ENCODE data around the gene ADRA2C.

The ADRA2C gene

DNA sequence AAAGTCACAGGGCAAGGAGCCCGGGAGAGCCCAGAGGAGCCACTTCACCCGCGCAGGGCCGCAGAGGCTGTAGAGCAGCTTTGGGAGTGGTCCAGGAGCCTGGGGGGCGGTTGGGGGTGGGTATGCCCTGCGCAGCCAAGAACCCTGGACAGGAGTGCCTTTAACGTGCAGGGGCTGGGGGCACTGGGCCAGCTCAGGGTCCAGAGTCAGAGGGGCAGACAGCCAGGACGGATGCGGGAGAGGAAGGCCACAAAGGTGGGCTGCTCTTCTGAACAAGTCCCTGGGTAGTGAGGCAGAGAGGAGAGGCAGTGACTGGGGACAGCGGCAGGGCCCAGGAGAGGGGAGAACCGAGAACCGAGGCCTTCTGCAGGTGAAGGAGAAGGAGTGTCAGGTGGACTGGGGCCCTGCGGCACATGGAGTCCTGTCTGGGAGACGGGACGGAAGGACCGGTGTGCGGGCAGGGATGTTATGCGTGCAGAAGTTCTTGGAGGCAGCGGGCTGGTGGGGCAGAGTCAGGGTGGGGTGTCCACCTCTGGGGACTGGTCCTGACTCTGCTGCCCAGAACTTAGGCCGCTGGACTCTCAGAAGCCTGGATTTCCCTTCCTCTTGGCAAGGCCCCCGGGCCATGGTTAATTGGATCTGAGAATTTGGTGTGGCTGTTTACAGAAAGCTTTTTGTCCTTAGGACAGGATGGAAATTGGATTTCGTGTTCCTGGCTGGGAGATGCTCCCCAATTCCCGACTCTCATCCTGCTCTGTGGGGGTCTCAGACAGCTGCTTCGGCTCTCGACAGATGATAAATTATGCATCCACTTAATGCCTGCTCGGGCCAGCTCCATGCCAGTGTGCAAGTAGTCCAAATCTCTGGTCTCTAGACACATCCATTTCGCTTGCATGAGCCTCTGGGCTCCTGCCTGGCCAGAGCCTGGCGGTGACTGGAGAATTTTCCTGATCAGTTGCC lies 31.9 kb downstream of the ADRA2C start:
- TF ChIP-seq, protein P1, sequence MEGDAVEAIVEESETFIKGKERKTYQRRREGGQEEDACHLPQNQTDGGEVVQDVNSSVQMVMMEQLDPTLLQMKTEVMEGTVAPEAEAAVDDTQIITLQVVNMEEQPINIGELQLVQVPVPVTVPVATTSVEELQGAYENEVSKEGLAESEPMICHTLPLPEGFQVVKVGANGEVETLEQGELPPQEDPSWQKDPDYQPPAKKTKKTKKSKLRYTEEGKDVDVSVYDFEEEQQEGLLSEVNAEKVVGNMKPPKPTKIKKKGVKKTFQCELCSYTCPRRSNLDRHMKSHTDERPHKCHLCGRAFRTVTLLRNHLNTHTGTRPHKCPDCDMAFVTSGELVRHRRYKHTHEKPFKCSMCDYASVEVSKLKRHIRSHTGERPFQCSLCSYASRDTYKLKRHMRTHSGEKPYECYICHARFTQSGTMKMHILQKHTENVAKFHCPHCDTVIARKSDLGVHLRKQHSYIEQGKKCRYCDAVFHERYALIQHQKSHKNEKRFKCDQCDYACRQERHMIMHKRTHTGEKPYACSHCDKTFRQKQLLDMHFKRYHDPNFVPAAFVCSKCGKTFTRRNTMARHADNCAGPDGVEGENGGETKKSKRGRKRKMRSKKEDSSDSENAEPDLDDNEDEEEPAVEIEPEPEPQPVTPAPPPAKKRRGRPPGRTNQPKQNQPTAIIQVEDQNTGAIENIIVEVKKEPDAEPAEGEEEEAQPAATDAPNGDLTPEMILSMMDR (IDR thresholded peaks at IDR 0.05) = no peak
- no peaks in the 10 kb centered on the region for H3K27me3 ChIP-seq
- no peaks in the 10 kb centered on the region for H3K9me3 ChIP-seq
- H3K36me3 ChIP-seq = no peaks in the 10 kb centered on the region
- no peaks in the 10 kb centered on the region for H3K4me1 ChIP-seq (ENCODE audit: control insufficient read depth in 1 of 2, insufficient read depth in 1 of 2, low read depth in 1 of 2, low read length in 1 of 2)
- H3K27ac ChIP-seq = no peak overlapping the region
- H3K4me3 ChIP-seq (ENCODE audit: low read depth in 1 of 2, low read length in 1 of 2) = no peak overlapping the region

DNA sequence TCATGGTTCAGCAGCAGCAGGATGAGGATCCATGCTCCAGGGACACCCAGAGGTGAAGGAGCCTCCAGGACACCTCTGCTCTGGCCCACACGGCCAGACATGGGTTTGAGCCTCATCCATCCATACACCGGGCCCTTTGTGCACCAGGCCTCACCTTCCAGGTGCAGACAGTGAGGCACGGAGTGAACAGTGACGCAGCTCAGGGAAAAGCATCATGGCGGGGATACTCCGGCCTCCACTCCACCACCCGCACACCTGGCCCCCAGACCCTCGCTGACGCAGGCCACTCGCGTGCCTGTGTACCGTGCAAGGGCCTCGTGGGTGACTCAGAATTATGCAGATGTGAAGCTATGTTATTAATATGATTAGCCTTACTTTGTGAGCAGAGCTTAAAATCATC lies 33.3 kb downstream of the ADRA2C start:
- H3K4me3 ChIP-seq (ENCODE audit: low read depth in 1 of 2, low read length in 1 of 2) = no peak overlapping the region
- no peaks in the 10 kb centered on the region for H3K27me3 ChIP-seq
- H3K36me3 ChIP-seq = no peaks in the 10 kb centered on the region
- H3K27ac ChIP-seq = no peak overlapping the region
- TF ChIP-seq, protein P1 (IDR thresholded peaks at IDR 0.05) = no peak
- H3K9me3 ChIP-seq = no peaks in the 10 kb centered on the region
- H3K4me1 ChIP-seq (ENCODE audit: control insufficient read depth in 1 of 2, insufficient read depth in 1 of 2, low read depth in 1 of 2, low read length in 1 of 2) = no peaks in the 10 kb centered on the region

DNA sequence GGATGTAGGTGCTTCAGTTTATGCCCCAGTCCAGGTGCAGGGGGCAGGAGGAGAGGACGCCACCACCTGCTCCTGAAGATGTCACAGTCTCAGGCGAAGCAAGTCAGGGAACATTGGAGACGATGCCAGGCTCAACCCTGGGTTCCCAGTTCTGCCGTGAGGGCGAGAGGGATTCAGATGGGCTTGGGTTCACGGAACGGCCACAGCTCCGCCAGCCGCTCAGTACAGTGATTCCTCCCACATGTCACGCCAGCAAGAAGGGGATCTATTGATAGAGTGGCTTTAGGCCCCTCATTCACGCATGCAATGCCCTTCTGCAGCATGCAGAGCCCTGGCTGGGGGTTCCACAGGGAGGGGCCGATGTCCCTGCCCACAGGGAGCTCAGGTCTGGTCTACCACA lies 34.2 kb downstream of the ADRA2C start:
- H3K27me3 ChIP-seq = no peaks in the 10 kb centered on the region
- H3K4me1 ChIP-seq (ENCODE audit: control insufficient read depth in 1 of 2, insufficient read depth in 1 of 2, low read depth in 1 of 2, low read length in 1 of 2) = no peaks in the 10 kb centered on the region
- TF ChIP-seq, protein P1 (IDR thresholded peaks at IDR 0.05) = no peak
- H3K36me3 ChIP-seq = no peaks in the 10 kb centered on the region
- H3K9me3 ChIP-seq = no peaks in the 10 kb centered on the region
- no peak overlapping the region for H3K27ac ChIP-seq
- no peak overlapping the region for H3K4me3 ChIP-seq (ENCODE audit: low read depth in 1 of 2, low read length in 1 of 2)

DNA sequence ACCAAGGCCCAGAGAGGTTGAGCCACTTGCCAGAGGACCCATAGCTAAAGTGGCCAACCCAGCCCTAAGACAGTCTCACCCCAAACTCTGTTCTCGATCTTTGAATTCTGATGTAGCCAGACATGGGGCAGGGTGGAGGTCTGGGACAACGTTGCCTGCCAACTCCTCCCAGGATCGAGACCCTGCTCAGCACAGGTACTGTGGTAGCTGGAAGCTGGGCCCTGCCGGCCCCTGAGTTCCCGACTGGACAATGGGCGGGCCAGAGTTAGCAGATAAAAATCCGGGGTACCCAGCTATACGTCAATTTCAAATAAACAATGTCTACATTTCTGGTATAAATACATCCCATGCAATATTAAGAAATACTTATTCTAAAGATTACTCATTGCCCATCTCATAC lies 35.3 kb downstream of the ADRA2C start:
- Histone ChIP-seq H3K4me1 (ENCODE audit: control insufficient read depth in 1 of 2, insufficient read depth in 1 of 2, low read depth in 1 of 2, low read length in 1 of 2) (no peaks in the 10 kb centered on the region), H3K36me3 (no peaks in the 10 kb centered on the region), H3K27me3 (peaks cover 2% of the 10 kb centered on the region), H3K4me3 (ENCODE audit: low read depth in 1 of 2, low read length in 1 of 2) (no peak overlapping the region), H3K27ac (no peak overlapping the region), H3K9me3 (no peaks in the 10 kb centered on the region)
- TF ChIP-seq, protein P1 (IDR thresholded peaks at IDR 0.05) = no peak

DNA sequence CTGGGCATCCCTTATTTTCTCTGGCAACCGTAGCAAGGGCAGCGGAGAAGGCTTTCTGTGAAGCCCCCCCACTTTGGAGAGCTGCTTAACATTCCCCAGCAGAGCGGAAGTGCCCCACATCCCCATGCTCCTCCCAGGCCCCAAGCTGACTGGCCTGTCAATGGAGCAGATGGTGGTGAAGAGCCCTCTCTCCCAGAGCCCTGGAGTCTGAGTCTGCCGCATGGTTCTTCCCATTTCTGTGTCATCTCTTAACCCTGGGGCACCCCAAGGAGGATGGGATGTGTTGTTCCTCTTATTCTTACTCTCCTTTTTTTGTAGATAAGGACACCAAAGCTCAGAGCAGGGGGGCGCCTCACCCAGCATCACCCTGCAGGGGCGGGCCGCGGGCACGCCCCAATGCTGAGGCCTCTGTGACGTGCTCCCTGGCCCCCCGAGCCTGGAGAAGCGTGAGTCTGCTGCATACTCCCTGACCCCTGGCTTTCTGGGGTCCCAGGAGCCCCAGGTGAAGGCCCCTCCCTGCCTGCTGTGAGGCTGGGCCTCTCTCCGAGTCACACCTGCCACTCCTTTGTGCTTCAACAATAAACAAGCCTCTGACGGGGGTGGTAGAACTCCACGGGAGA lies 35.9 kb downstream of the ADRA2C start:
- TF ChIP-seq, protein P1 (IDR thresholded peaks at IDR 0.05) = no peak
- no peaks in the 10 kb centered on the region for H3K36me3 ChIP-seq

More for the DNA sequence above, 35.9 kb downstream of the ADRA2C start:
- Histone ChIP-seq H3K27ac (no peak overlapping the region), H3K4me3 (ENCODE audit: low read depth in 1 of 2, low read length in 1 of 2) (no peak overlapping the region), H3K27me3 (peaks cover 5% of the 10 kb centered on the region), H3K4me1 (ENCODE audit: control insufficient read depth in 1 of 2, insufficient read depth in 1 of 2, low read depth in 1 of 2, low read length in 1 of 2) (no peaks in the 10 kb centered on the region), H3K9me3 (no peaks in the 10 kb centered on the region)

Measured in neutrophil (primary cell).